Breast epithelium (tissue), 4 donors: ENCODE results near the gene CSTB. TPM values are rescaled to one million over a fixed set of nuclear protein-coding genes. Genes with fewer than 3 reads are reported as not detected.

Experiments used
- DNase-seq, 2 donors: peaks; one replicate each; pipeline ENCODE4 v3.0.0-alpha.2; 2019; ENCODE audit warnings: low spot score in 2 of 2
- H3K27ac ChIP-seq, 2 donors: fragments of 200-600 bp; sonication (generic) in 1 of 2; one replicate each; pipeline ENCODE4 v1.5.1; 2016 to 2019; ENCODE audit warnings: mild to moderate bottlenecking in 1 of 2
- H3K27me3 ChIP-seq, 2 donors: fragments of 200-600 bp; sonication (generic) in 1 of 2; one replicate each; pipeline versions ENCODE4 v1.5.1 to v1.6.0; 2017 to 2019; ENCODE audit warnings: control low read depth in 1 of 2, mild to moderate bottlenecking in 1 of 2
- H3K36me3 ChIP-seq: fragments of 200-600 bp; one replicate; pipeline ENCODE4 v1.5.1; 2019
- H3K4me1 ChIP-seq, 2 donors: fragments of 200-600 bp; sonication (generic); one replicate each; pipeline ENCODE4 v1.5.1; 2016 to 2019; ENCODE audit warnings: control low read depth in 1 of 2
- H3K4me3 ChIP-seq, 3 donors: fragments of 200-600 bp; sonication (generic); 1 replicate in 2 of 3; 2 replicates in 1 of 3; pipeline ENCODE4 v1.5.1; 2016 to 2019; ENCODE audit warnings: mild to moderate bottlenecking in 3 of 3, moderate library complexity in 2 of 3
- H3K9me3 ChIP-seq, 2 donors: fragments of 200-600 bp; sonication (generic) in 1 of 2; one replicate each; pipeline ENCODE4 v1.5.1; 2016 to 2019; ENCODE audit warnings: control low read depth in 1 of 2
- CTCF ChIP-seq, 3 donors: fragments of 450-650 bp; IDR thresholded peaks; one replicate each; pipeline ENCODE4 v1.5.1; 2016 to 2017; ENCODE audit warnings: antibody characterized with exemption in 3 of 3, mild to moderate bottlenecking in 3 of 3, moderate library complexity in 3 of 3
- POLR2A ChIP-seq: fragments of 450-650 bp; IDR thresholded peaks from one replicate; pipeline ENCODE4 v1.6.1; 2016; ENCODE audit warnings: antibody characterized with exemption, mild to moderate bottlenecking, moderate library complexity
- POLR2AphosphoS5 ChIP-seq, 3 donors: sonication (generic); formaldehyde crosslinking; IDR thresholded peaks; one replicate each; pipeline ENCODE4 v1.6.1; 2017; ENCODE audit warnings: antibody characterized with exemption in 3 of 3
- intact Hi-C: fragments of 100-400 bp; cut with DNase I; formaldehyde crosslinking; loops from one replicate; pipeline ENCODE4 v1.15.1; 2023; ENCODE audit warnings: low total_unique reads
- total RNA-seq, 3 donors: library from RNA; depleted of rRNA; stranded (reverse); fragments of >200 nt; gene quantifications; one replicate each; pipeline ENCODE4 v1.1.0, GENCODE V29; 2016

Gene CSTB
- total RNA-seq, 3 donors from 2014 or later: 12.1 to 16.8 (median 16.8) TPM

GRCh38 chr21:43800566-43800965 lies 24.5 kb upstream of the CSTB start:
- Histone ChIP-seq H3K36me3 (peaks cover 13% of the 10 kb centered on the region), H3K4me1 (no peaks in the 10 kb centered on the region), H3K27me3 (no peaks in the 10 kb centered on the region), H3K9me3 (no peaks in the 10 kb centered on the region), H3K27ac (no peak overlapping the region), H3K4me3 (no peak overlapping the region)
- DNase-seq: no peak
- TF ChIP-seq CTCF (IDR thresholded peaks at IDR 0.05): no peak
- no peak for TF ChIP-seq POLR2AphosphoS5 (IDR thresholded peaks at IDR 0.05)
- no peak for TF ChIP-seq POLR2A
- intact Hi-C loops: no loop called here

- no peaks in the 10 kb centered on the region for H3K9me3 ChIP-seq
- TF ChIP-seq CTCF (IDR thresholded peaks at IDR 0.05) (no peak), POLR2AphosphoS5 (IDR thresholded peaks at IDR 0.05) (no peak), POLR2A (no peak)
- intact Hi-C loops: no loop called here
- peaks cover 13% of the 10 kb centered on the region for H3K36me3 ChIP-seq
- no peaks in the 10 kb centered on the region for H3K4me1 ChIP-seq
- H3K4me3 ChIP-seq: no peak overlapping the region
- no peaks in the 10 kb centered on the region for H3K27me3 ChIP-seq
- DNase-seq: no peak
- no peak overlapping the region for H3K27ac ChIP-seq
Observed at GRCh38 chr21:43800124-43800523, 24.0 kb upstream of the CSTB start.

- Histone ChIP-seq H3K27me3 (no peaks in the 10 kb centered on the region), H3K4me1 (no peaks in the 10 kb centered on the region), H3K9me3 (no peaks in the 10 kb centered on the region), H3K27ac (no peak overlapping the region), H3K4me3 (no peak overlapping the region), H3K36me3 (peaks cover 13% of the 10 kb centered on the region)
- no peak for DNase-seq
- TF ChIP-seq POLR2AphosphoS5 (IDR thresholded peaks at IDR 0.05) (no peak), CTCF (IDR thresholded peaks at IDR 0.05) (no peak), POLR2A (no peak)
- intact Hi-C loops: loop anchor here (10.0 kb wide), 1 partner anchor 75 kb away; no protein-coding TSS in a partner anchor
Observed at GRCh38 chr21:43799301-43799840, 23.3 kb upstream of the CSTB start.

GRCh38 chr21:43797925-43798715 lies 22.0 kb upstream of the CSTB start:
- Histone ChIP-seq H3K9me3 (no peaks in the 10 kb centered on the region), H3K36me3 (peaks cover 16% of the 10 kb centered on the region), H3K27ac (no peak overlapping the region), H3K4me1 (no peaks in the 10 kb centered on the region), H3K4me3 (no peak overlapping the region), H3K27me3 (no peaks in the 10 kb centered on the region)
- TF ChIP-seq CTCF (IDR thresholded peaks at IDR 0.05) (no peak), POLR2AphosphoS5 (IDR thresholded peaks at IDR 0.05) (no peak), POLR2A (no peak)
- intact Hi-C loops: loop anchor here (10.0 kb wide), 1 partner anchor 73 kb away; no protein-coding TSS in a partner anchor
- DNase-seq: no peak

- no peak for DNase-seq
- Histone ChIP-seq H3K27me3 (no peaks in the 10 kb centered on the region), H3K4me3 (no peak overlapping the region), H3K4me1 (no peaks in the 10 kb centered on the region), H3K27ac (no peak overlapping the region), H3K36me3 (peaks cover 16% of the 10 kb centered on the region), H3K9me3 (no peaks in the 10 kb centered on the region)
- TF ChIP-seq POLR2AphosphoS5 (IDR thresholded peaks at IDR 0.05) (no peak), POLR2A (no peak), CTCF (IDR thresholded peaks at IDR 0.05) (no peak)
- intact Hi-C loops: loop anchor here (10.0 kb wide), 1 partner anchor 73 kb away; no protein-coding TSS in a partner anchor
Observed at GRCh38 chr21:43797415-43797814, 21.3 kb upstream of the CSTB start.
